GM12874 (cell line): ENCODE results near the gene LRRC4C.

Source experiments
- CTCF ChIP-seq: IDR thresholded peaks from 2 replicates; pipeline ENCODE4 v1.5.1; 2011; ENCODE audit warnings: low read depth, mild to moderate bottlenecking, control low read depth, low read length, moderate library complexity; ENCODE audit not compliant: insufficient read depth

LRRC4C gene

GRCh38 chr11:41284354-41284753, 175.1 kb downstream of the LRRC4C start:
- TF ChIP-seq CTCF = no peak

- TF ChIP-seq CTCF = no peak
Measured at GRCh38 chr11:41283191-41283930, 176.1 kb downstream of the LRRC4C start.

- TF ChIP-seq CTCF = no peak
Measured at GRCh38 chr11:41282395-41282794, 177.1 kb downstream of the LRRC4C start.

GRCh38 chr11:41281131-41281742, 178.2 kb downstream of the LRRC4C start:
- no peak for TF ChIP-seq CTCF

GRCh38 chr11:41274831-41275230, 184.6 kb downstream of the LRRC4C start:
- no peak for TF ChIP-seq CTCF

- TF ChIP-seq CTCF = no peak
Measured at GRCh38 chr11:41273908-41274307, 185.5 kb downstream of the LRRC4C start.

GRCh38 chr11:41267451-41267850, 192.0 kb downstream of the LRRC4C start:
- no peak for TF ChIP-seq CTCF
